OCI-LY1 (cell line): ENCODE data around the gene SRRD.

Experiments
- H2AFZ ChIP-seq: fragments of 200-600 bp; sonication (generic), shearing (Covaris generic); 2 replicates; pipeline ENCODE4 v1.6.0; 2014; ENCODE audit warnings: antibody characterized with exemption, mild to moderate bottlenecking, low read length
- H3F3A ChIP-seq: fragments of 200-600 bp; sonication (generic), shearing (Covaris generic); 2 replicates; pipeline ENCODE4 v1.6.0; 2014; ENCODE audit warnings: mild to moderate bottlenecking, antibody characterized with exemption, low read length, moderate library complexity; ENCODE audit not compliant: insufficient read depth
- H3K27ac ChIP-seq: fragments of 200-600 bp; sonication (generic); 2 replicates; pipeline ENCODE4 v1.5.1; 2014; ENCODE audit warnings: low read length, mixed run types, mild to moderate bottlenecking, low read depth; ENCODE audit not compliant: poor library complexity, severe bottlenecking
- H3K27me3 ChIP-seq: fragments of 200-600 bp; sonication (generic); 2 replicates; pipeline ENCODE4 v1.6.0; 2014; ENCODE audit warnings: antibody characterized with exemption, mild to moderate bottlenecking, low read length, moderate library complexity; ENCODE audit not compliant: insufficient read depth
- H3K36me3 ChIP-seq: fragments of 200-600 bp; sonication (generic); 2 replicates; pipeline ENCODE4 v1.6.1; 2014; ENCODE audit warnings: mild to moderate bottlenecking, antibody characterized with exemption, low read length, moderate library complexity, mixed read lengths; ENCODE audit not compliant: insufficient read depth
- H3K4me1 ChIP-seq: fragments of 200-600 bp; sonication (generic); 2 replicates; pipeline ENCODE4 v1.5.1; 2014; ENCODE audit warnings: mild to moderate bottlenecking, low read length, moderate library complexity; ENCODE audit not compliant: insufficient read depth, severe bottlenecking
- H3K4me2 ChIP-seq: fragments of 200-600 bp; sonication (generic), shearing (Covaris generic); 2 replicates; pipeline ENCODE4 v1.6.1; 2014; ENCODE audit warnings: low read length
- H3K4me3 ChIP-seq: fragments of 200-600 bp; sonication (generic); 2 replicates; pipeline ENCODE4 v1.5.1; 2014; ENCODE audit warnings: low read length, low read depth, mild to moderate bottlenecking, mixed read lengths; ENCODE audit not compliant: poor library complexity, severe bottlenecking
- H3K79me2 ChIP-seq: fragments of 200-600 bp; shearing (Covaris generic); 2 replicates; pipeline ENCODE4 v1.6.1; 2016; ENCODE audit warnings: mixed run types, low read length, mixed read lengths; ENCODE audit not compliant: insufficient read depth
- H3K9ac ChIP-seq: fragments of 200-600 bp; sonication (generic), shearing (Covaris generic); 2 replicates; pipeline ENCODE4 v1.6.1; 2014; ENCODE audit warnings: mild to moderate bottlenecking, low read length, mixed read lengths
- H3K9me2 ChIP-seq: fragments of 200-600 bp; sonication (generic), shearing (Covaris generic); 2 replicates; pipeline ENCODE4 v1.6.1; 2014; ENCODE audit warnings: low read depth, mild to moderate bottlenecking, low read length, mixed read lengths
- H3K9me3 ChIP-seq: fragments of 200-600 bp; shearing (Covaris generic); 2 replicates; pipeline ENCODE4 v1.6.1; 2014; ENCODE audit warnings: low read length, mixed read lengths
- H4K20me1 ChIP-seq: fragments of 200-600 bp; sonication (generic), shearing (Covaris generic); 2 replicates; pipeline ENCODE4 v1.6.0; 2016; ENCODE audit warnings: mild to moderate bottlenecking, low read length; ENCODE audit not compliant: insufficient read depth
- EZH2 ChIP-seq: fragments of 200-600 bp; sonication (generic), shearing (Covaris generic); IDR thresholded peaks from 2 replicates; pipeline ENCODE4 v1.8.0; 2017; ENCODE audit warnings: borderline replicate concordance, mixed run types, mild to moderate bottlenecking, antibody characterized with exemption, low read length, moderate library complexity, mixed read lengths
- TF ChIP-seq, protein P1 (sequence below): fragments of 200-600 bp; sonication (generic), shearing (Covaris generic); IDR thresholded peaks from 2 replicates; pipeline ENCODE4 v1.5.1; 2017; ENCODE audit warnings: mild to moderate bottlenecking, antibody characterized with exemption, low read length, moderate library complexity, mixed read lengths

SRRD gene

DNA sequence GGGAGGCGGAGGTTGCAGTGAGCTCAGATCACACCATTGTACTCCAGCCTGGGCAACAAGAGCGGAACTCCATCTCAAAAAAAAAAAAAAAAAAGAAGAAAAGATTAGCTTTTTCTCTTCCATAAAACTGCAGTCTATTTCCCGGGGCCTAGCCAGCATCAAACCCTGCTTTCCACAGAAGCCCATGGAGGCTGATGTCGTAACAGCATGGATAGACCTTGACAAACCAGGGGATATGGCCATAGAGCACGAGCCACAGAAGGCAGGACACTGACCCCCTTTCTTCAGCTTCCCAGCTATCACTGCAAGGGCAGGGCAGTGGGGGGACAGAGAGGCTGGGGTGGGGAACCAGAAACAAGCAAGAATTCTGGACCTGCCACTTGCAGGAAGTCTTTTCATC is 21.6 kb upstream of the SRRD start:
- Histone ChIP-seq H2AFZ (no peak overlapping the region), H3K9me3 (no peaks in the 10 kb centered on the region), H3K79me2 (peaks cover 9% of the 10 kb centered on the region), H3K36me3 (peaks cover 98% of the 10 kb centered on the region), H3K4me2 (no peak overlapping the region), H4K20me1 (no peaks in the 10 kb centered on the region), H3K4me1 (peaks cover 7% of the 10 kb centered on the region), H3K4me3 (no peak overlapping the region), H3F3A (no peaks in the 10 kb centered on the region), H3K27me3 (no peaks in the 10 kb centered on the region), H3K9ac (no peak overlapping the region), H3K9me2 (no peaks in the 10 kb centered on the region), H3K27ac (no peak overlapping the region)
- TF ChIP-seq, protein P1, sequence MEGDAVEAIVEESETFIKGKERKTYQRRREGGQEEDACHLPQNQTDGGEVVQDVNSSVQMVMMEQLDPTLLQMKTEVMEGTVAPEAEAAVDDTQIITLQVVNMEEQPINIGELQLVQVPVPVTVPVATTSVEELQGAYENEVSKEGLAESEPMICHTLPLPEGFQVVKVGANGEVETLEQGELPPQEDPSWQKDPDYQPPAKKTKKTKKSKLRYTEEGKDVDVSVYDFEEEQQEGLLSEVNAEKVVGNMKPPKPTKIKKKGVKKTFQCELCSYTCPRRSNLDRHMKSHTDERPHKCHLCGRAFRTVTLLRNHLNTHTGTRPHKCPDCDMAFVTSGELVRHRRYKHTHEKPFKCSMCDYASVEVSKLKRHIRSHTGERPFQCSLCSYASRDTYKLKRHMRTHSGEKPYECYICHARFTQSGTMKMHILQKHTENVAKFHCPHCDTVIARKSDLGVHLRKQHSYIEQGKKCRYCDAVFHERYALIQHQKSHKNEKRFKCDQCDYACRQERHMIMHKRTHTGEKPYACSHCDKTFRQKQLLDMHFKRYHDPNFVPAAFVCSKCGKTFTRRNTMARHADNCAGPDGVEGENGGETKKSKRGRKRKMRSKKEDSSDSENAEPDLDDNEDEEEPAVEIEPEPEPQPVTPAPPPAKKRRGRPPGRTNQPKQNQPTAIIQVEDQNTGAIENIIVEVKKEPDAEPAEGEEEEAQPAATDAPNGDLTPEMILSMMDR, result no peak

DNA sequence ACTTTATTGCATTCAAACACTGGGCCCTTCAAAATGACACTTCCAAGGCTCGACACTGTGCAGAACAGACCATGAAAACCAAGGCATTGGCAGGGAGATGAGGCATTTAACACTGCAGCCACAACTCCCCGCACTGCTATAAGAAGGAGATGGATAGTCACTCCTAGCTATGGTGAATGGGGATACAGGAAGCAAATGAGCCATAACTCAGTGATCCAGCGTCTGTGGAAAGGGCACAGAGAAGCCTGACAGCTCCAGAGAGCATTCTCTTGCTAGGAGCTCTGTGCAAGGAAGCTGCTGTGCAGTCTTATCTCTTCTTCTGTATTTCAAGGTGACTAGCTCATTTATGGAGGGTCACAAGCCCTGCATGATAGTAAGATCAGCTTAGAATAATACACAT is 21.0 kb upstream of the SRRD start:
- peaks cover 99% of the 10 kb centered on the region for H3K36me3 ChIP-seq
- no peak overlapping the region for H3K9ac ChIP-seq
- TF ChIP-seq EZH2, result no peak
- TF ChIP-seq, protein P1, result no peak
- H3K4me3 ChIP-seq, result no peak overlapping the region
- no peaks in the 10 kb centered on the region for H3F3A ChIP-seq
- H3K4me1 ChIP-seq, result peaks cover 7% of the 10 kb centered on the region
- H3K27me3 ChIP-seq, result no peaks in the 10 kb centered on the region
- no peaks in the 10 kb centered on the region for H3K9me2 ChIP-seq
- H3K79me2 ChIP-seq, result peaks cover 9% of the 10 kb centered on the region
- no peak overlapping the region for H2AFZ ChIP-seq
- H3K4me2 ChIP-seq, result no peak overlapping the region
- no peak overlapping the region for H3K27ac ChIP-seq
- no peaks in the 10 kb centered on the region for H3K9me3 ChIP-seq
- no peaks in the 10 kb centered on the region for H4K20me1 ChIP-seq

DNA sequence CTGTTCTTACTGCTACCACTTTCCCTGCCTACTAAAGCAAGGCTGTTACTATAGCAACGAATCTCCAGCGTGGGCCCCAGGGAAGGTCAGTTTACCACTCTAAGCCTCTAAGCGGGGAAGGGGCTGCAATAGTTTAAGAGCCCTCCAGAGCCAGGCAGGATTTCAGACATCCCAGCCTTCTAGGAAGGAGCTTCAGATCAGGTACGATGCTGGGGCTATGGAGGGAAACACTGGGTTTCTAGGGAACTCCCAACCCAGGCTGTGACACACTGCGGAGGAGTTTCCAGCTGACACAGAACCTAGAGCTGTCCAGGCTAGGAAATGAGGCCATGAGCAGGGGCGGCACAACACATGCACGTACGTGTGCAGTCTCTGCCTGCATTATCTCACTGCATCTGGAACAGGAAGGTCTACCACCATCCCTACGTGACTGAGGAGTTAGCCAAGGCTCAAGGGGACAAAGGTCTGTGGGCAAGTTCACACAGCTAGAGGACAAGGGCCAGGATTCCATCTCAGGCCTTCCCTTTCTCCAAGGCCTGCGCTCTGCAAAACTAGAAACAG is 20.5 kb upstream of the SRRD start:
- H3K9me2 ChIP-seq, result no peaks in the 10 kb centered on the region
- H3K4me2 ChIP-seq, result no peak overlapping the region
- H3K9ac ChIP-seq, result no peak overlapping the region
- no peak overlapping the region for H3K27ac ChIP-seq
- H3K4me3 ChIP-seq, result no peak overlapping the region
- TF ChIP-seq, protein P1, result no peak
- TF ChIP-seq EZH2, result no peak
- no peaks in the 10 kb centered on the region for H4K20me1 ChIP-seq
- H3F3A ChIP-seq, result no peaks in the 10 kb centered on the region
- peaks cover 9% of the 10 kb centered on the region for H3K79me2 ChIP-seq
- peaks cover 98% of the 10 kb centered on the region for H3K36me3 ChIP-seq
- H2AFZ ChIP-seq, result no peak overlapping the region
- H3K9me3 ChIP-seq, result no peaks in the 10 kb centered on the region
- H3K27me3 ChIP-seq, result no peaks in the 10 kb centered on the region
- H3K4me1 ChIP-seq, result peaks cover 7% of the 10 kb centered on the region
